HepG2 (cell line): ENCODE results near the gene IQUB. TPM values are rescaled to one million over a fixed set of nuclear protein-coding genes. Genes with fewer than 3 reads are reported as not detected.

Experiments used
- ATAC-seq: fragments of 200-7000 bp; cut with Tn5 transposase; 3 replicates; pipeline ENCODE4 v1.9.1; 2020; ENCODE audit warnings: mild to moderate bottlenecking, moderate library complexity
- BruUV-seq: library from RNA; stranded (reverse); fragments of 400-500 nt; replicated peaks from 2 replicates; lab custom pipeline; 2021; lab: Mats Ljungman, UMichigan
- CTCF ChIA-PET: fragments of 300-600 bp; formaldehyde crosslinking; extraction: SDS; loops from one replicate; lab custom pipeline; 2021; ENCODE audit warnings: low total read pairs, inconsistent platforms, low intra/inter-chr PET ratio; lab: Yijun Ruan, JAX
- POLR2A ChIA-PET: fragments of 350-600 bp; sonication (Branson Sonifier 250); formaldehyde crosslinking; loops from one replicate; lab custom pipeline; 2020; ENCODE audit warnings: antibody characterized with exemption, inconsistent platforms; lab: Yijun Ruan, JAX
- DNase-seq: peaks from one replicate; pipeline ENCODE4 v3.0.0-alpha.2; 2015; ENCODE audit warnings: low spot score
- FAIRE-seq: peaks from 3 replicates; lab custom pipeline; 2011; peaks lifted over from hg19 to GRCh38; lab: Jason Lieb, UNC
- H2AFZ ChIP-seq: one replicate; pipeline ENCODE4 v1.6.1; 2011; ENCODE audit warnings: low read length, inconsistent platforms
- H3K27ac ChIP-seq: fragments of 300-600 bp; 3 replicates; pipeline ENCODE4 v1.8.0; 2011; ENCODE audit warnings: mixed run types, mild to moderate bottlenecking, mixed read lengths, low read length, inconsistent platforms; ENCODE audit not compliant: insufficient read depth; ENCODE audit errors: extremely low read length
- H3K27me3 ChIP-seq, 2 experiments: fragments of 200-600 bp in 1 of 2; 2 replicates in 1 of 2; 3 replicates in 1 of 2; pipeline versions ENCODE4 v1.6.0 to v1.8.0; 2011; ENCODE audit warnings: low read length in 2 of 2, mild to moderate bottlenecking in 2 of 2, moderate library complexity in 2 of 2, inconsistent platforms in 1 of 2; ENCODE audit not compliant: insufficient read depth in 2 of 2, control insufficient read depth in 1 of 2
- H3K36me3 ChIP-seq, 2 experiments: fragments of 200-600 bp in 1 of 2; replicated peaks in 1 of 2; 2 replicates in 1 of 2; 3 replicates in 1 of 2; pipeline versions ENCODE4 v1.5.1 to v1.8.0; 2011; ENCODE audit warnings: low read length in 2 of 2, inconsistent platforms in 1 of 2; ENCODE audit not compliant: insufficient read depth in 2 of 2, control insufficient read depth in 1 of 2
- H3K4me1 ChIP-seq: 2 replicates; pipeline ENCODE4 v1.5.1; 2012; ENCODE audit warnings: low read length, inconsistent platforms; ENCODE audit not compliant: insufficient read depth
- H3K4me2 ChIP-seq: 2 replicates; pipeline ENCODE4 v1.6.0; 2011; ENCODE audit warnings: low read depth, low read length, inconsistent platforms
- H3K4me3 ChIP-seq, 3 experiments: fragments of 200-600 bp in 1 of 3; sonication (generic), shearing (Covaris generic) in 1 of 3; replicated peaks in 1 of 3; 2 replicates each; pipeline ENCODE4 v1.5.1; 2011 to 2016; ENCODE audit warnings: low read length in 3 of 3, inconsistent platforms in 2 of 3, low read depth in 2 of 3, mild to moderate bottlenecking in 2 of 3, control low read depth in 1 of 3, mixed read lengths in 1 of 3; ENCODE audit not compliant: insufficient read depth in 1 of 3
- H3K79me2 ChIP-seq: one replicate; pipeline ENCODE4 v1.6.1; 2011; ENCODE audit warnings: low read length, inconsistent platforms; ENCODE audit not compliant: insufficient read depth
- H3K9ac ChIP-seq: 2 replicates; pipeline ENCODE4 v1.6.0; 2011; ENCODE audit warnings: mild to moderate bottlenecking, low read depth, low read length, inconsistent platforms; ENCODE audit not compliant: insufficient read depth
- H3K9me3 ChIP-seq: 2 replicates; pipeline ENCODE4 v1.5.1; 2012; ENCODE audit warnings: mild to moderate bottlenecking, low read length
- H4K20me1 ChIP-seq: 2 replicates; pipeline ENCODE4 v1.6.0; 2011; ENCODE audit warnings: inconsistent platforms, mild to moderate bottlenecking, low read length, moderate library complexity; ENCODE audit not compliant: insufficient read depth
- AHR ChIP-seq: IDR thresholded peaks from 2 replicates; pipeline ENCODE4 v1.6.1; 2018; ENCODE audit warnings: missing genetic modification reagents, missing compliant biosample characterization
- ATM ChIP-seq: fragments of 450-650 bp; IDR thresholded peaks from 2 replicates; pipeline ENCODE4 v1.7.1; 2017; ENCODE audit warnings: mild to moderate bottlenecking, borderline replicate concordance
- KAT2B ChIP-seq: fragments of 150-350 bp; IDR thresholded peaks from 2 replicates; pipeline ENCODE4 v1.6.1; 2014; ENCODE audit warnings: low read depth, low read length, borderline replicate concordance
- LCORL ChIP-seq, 2 experiments: fragments of 450-650 bp in 1 of 2; sonication (generic) in 1 of 2; formaldehyde crosslinking in 1 of 2; IDR thresholded peaks; 2 replicates each; pipeline versions ENCODE4 v1.5.0 to v1.6.1; 2017 to 2020; ENCODE audit warnings: antibody characterized with exemption in 1 of 2, missing genetic modification reagents in 1 of 2
- PITX1 ChIP-seq: sonication (generic); formaldehyde crosslinking; IDR thresholded peaks from 2 replicates; pipeline ENCODE4 v1.5.1; 2020; ENCODE audit warnings: mild to moderate bottlenecking, missing genetic modification reagents
- SMC3 ChIP-seq: IDR thresholded peaks from 2 replicates; pipeline ENCODE4 v1.6.1; 2011; ENCODE audit warnings: low read length, improper control_type of control experiment
- SMYD3 ChIP-seq: sonication (generic); formaldehyde crosslinking; IDR thresholded peaks from 2 replicates; pipeline ENCODE4 v1.8.1; 2023; ENCODE audit warnings: mild to moderate bottlenecking, missing genetic modification reagents
- STAG1 ChIP-seq: sonication (generic); formaldehyde crosslinking; IDR thresholded peaks from 2 replicates; pipeline ENCODE4 v1.4.0; 2020; ENCODE audit warnings: missing genetic modification reagents
- ZNF17 ChIP-seq: sonication (generic); formaldehyde crosslinking; IDR thresholded peaks from 2 replicates; pipeline ENCODE4 v1.5.0; 2020; ENCODE audit warnings: mild to moderate bottlenecking, missing genetic modification reagents
- ZNF234 ChIP-seq: sonication (generic); formaldehyde crosslinking; conservative IDR thresholded peaks from 2 replicates; pipeline ENCODE4 v1.5.1; 2020; ENCODE audit warnings: mild to moderate bottlenecking, missing genetic modification reagents
- ZNF451 ChIP-seq: sonication (generic); formaldehyde crosslinking; IDR thresholded peaks from 2 replicates; pipeline ENCODE4 v1.5.0; 2020; ENCODE audit warnings: mild to moderate bottlenecking, missing genetic modification reagents
- ZNF569 ChIP-seq: sonication (generic); formaldehyde crosslinking; IDR thresholded peaks from 2 replicates; pipeline ENCODE4 v1.5.0; 2020; ENCODE audit warnings: mild to moderate bottlenecking, missing genetic modification reagents, moderate library complexity, borderline replicate concordance
- ZNF570 ChIP-seq: sonication (generic); formaldehyde crosslinking; IDR thresholded peaks from 2 replicates; pipeline ENCODE4 v1.4.0; 2020; ENCODE audit warnings: mild to moderate bottlenecking, missing genetic modification reagents, borderline replicate concordance
- ZNF577 ChIP-seq: sonication (generic); formaldehyde crosslinking; IDR thresholded peaks from 2 replicates; pipeline ENCODE4 v1.4.0; 2020; ENCODE audit warnings: mild to moderate bottlenecking, low read depth, missing genetic modification reagents, borderline replicate concordance
- ZNF589 ChIP-seq: sonication (generic); formaldehyde crosslinking; conservative IDR thresholded peaks from 2 replicates; pipeline ENCODE4 v1.8.0; 2022; ENCODE audit warnings: mild to moderate bottlenecking, moderate library complexity, missing genetic modification reagents
- ZNF704 ChIP-seq: sonication (generic); formaldehyde crosslinking; IDR thresholded peaks from 2 replicates; pipeline ENCODE4 v1.8.1; 2023; ENCODE audit warnings: mild to moderate bottlenecking, inconsistent platforms, moderate library complexity, missing genetic modification reagents, borderline replicate concordance
- WGBS: methylation state at CpG from one replicate; pipeline ENCODE4 v1.1.6; 2017; ENCODE audit warnings: low lambda C conversion rate; 5-methylcytosine and 5-hydroxymethylcytosine counted together
- in situ Hi-C: cut with HindIII; loops from 2 replicates; pipeline ENCODE4 v1.10.0; 2017; ENCODE audit warnings: low pct_unique_long_range_greater_than_20kb; ENCODE audit not compliant: extremely low pct_ligation_motif_present
- intact Hi-C: fragments of 100-400 bp; cut with micrococcal nuclease; formaldehyde crosslinking; loops from one replicate; pipeline ENCODE4 v1.10.0; 2022; ENCODE audit not compliant: unreplicated experiment
- polyA plus RNA-seq, 8 experiments: library from polyadenylated mRNA; depleted of rRNA in 3 of 8; stranded (reverse) in 7 of 8; unstranded in 1 of 8; fragments of >200 nt; fragmentation: Illumina TruSeq in 4 of 8; extraction: Trizol in 4 of 8; gene quantifications; 2 replicates each; pipeline versions ENCODE4 v1.2.1 to v1.2.3, GENCODE V29; 2011 to 2016; ENCODE audit warnings: low read depth in 4 of 8, missing spikeins in 1 of 8, mixed read lengths in 1 of 8; ENCODE audit not compliant: insufficient read depth in 1 of 8
- total RNA-seq, 5 experiments: library from RNA; depleted of rRNA; stranded (reverse); fragments of >200 nt; fragmentation: Illumina TruSeq; extraction: Trizol; gene quantifications; 2 replicates each; pipeline ENCODE4 v1.2.3, GENCODE V29; 2016; ENCODE audit warnings: low read depth in 1 of 5
- TF ChIP-seq, protein P1 (sequence below): sonication (generic); formaldehyde crosslinking; IDR thresholded peaks from 2 replicates; pipeline ENCODE4 v1.8.1; 2023; ENCODE audit warnings: mild to moderate bottlenecking, missing genetic modification reagents, borderline replicate concordance
- TF ChIP-seq, protein P2 (sequence below): sonication (generic); formaldehyde crosslinking; IDR thresholded peaks from 2 replicates; pipeline ENCODE4 v1.5.0; 2020; ENCODE audit warnings: missing genetic modification reagents, mild to moderate bottlenecking, borderline replicate concordance
- TF ChIP-seq, protein P3 (sequence below): sonication (generic); formaldehyde crosslinking; IDR thresholded peaks from 2 replicates; pipeline ENCODE4 v1.5.0; 2020; ENCODE audit warnings: mild to moderate bottlenecking, missing genetic modification reagents, moderate library complexity

IQUB gene
- total and polyA plus RNA-seq, 2 of the 13 experiments (the other 11 are each of a cell fraction or from before 2014, with no cell fraction given) = 0.07 TPM; not detected in 1

- H3K9ac ChIP-seq = no peak overlapping the region
- POLR2A ChIA-PET = no interaction called here
- no peaks in the 10 kb centered on the region for H4K20me1 ChIP-seq
- no peak overlapping the region for H2AFZ ChIP-seq
- BruUV-seq = no TSS peak
- no peaks in the 10 kb centered on the region for H3K9me3 ChIP-seq
- no peak overlapping the region for H3K4me3 ChIP-seq
- in situ Hi-C loops = loop anchor here (5.0 kb wide), 1 partner anchor 43 kb away; no protein-coding TSS in a partner anchor
- intact Hi-C loops = loop anchor here (1.0 to 10.0 kb wide), 3 partner anchors 43 to 378 kb away; no protein-coding TSS in a partner anchor
- no peak for ATAC-seq
- CTCF ChIA-PET = interaction anchor here (1.2 to 2.9 kb wide), 2 partner anchors 42 to 371 kb away, joined by 3 to 28 read pairs; partner anchors contain the start of gene IQUB
- H3K36me3 ChIP-seq = no peaks in the 10 kb centered on the region
- no peak overlapping the region for H3K27ac ChIP-seq
- no peak overlapping the region for H3K4me2 ChIP-seq
- WGBS = under 1% methylated on average over 3 of the region's 3 CpGs
- no peaks in the 10 kb centered on the region for H3K79me2 ChIP-seq
- no peak for FAIRE-seq
- no peaks in the 10 kb centered on the region for H3K4me1 ChIP-seq
- H3K27me3 ChIP-seq = no peaks in the 10 kb centered on the region
- peak; percentile 27 for DNase-seq
- TF ChIP-seq, protein P1, sequence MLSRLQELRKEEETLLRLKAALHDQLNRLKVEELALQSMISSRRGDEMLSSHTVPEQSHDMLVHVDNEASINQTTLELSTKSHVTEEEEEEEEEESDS (CRISPR knock-in tag) = no peak
- TF ChIP-seq, protein P2, sequence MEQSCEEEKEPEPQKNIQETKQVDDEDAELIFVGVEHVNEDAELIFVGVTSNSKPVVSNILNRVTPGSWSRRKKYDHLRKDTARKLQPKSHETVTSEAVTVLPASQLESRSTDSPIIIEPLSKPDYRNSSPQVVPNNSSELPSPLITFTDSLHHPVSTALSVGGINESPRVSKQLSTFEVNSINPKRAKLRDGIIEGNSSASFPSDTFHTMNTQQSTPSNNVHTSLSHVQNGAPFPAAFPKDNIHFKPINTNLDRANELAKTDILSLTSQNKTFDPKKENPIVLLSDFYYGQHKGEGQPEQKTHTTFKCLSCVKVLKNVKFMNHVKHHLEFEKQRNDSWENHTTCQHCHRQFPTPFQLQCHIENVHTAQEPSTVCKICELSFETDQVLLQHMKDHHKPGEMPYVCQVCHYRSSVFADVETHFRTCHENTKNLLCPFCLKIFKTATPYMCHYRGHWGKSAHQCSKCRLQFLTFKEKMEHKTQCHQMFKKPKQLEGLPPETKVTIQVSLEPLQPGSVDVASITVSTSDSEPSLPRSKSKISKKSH = no peak
- TF ChIP-seq KAT2B = no peak
- no peak for TF ChIP-seq ZNF17 (CRISPR knock-in tag)
- peak; percentile 35; the same call in 1 of the 2 replicates for TF ChIP-seq SMC3
- no peak for TF ChIP-seq PITX1 (CRISPR knock-in tag)
- TF ChIP-seq STAG1 (CRISPR knock-in tag) = peak; percentile 65
- no peak for TF ChIP-seq ATM
- TF ChIP-seq ZNF569 = no peak
- TF ChIP-seq AHR (CRISPR knock-in tag) = no peak
- TF ChIP-seq ZNF577 = no peak
- no peak for TF ChIP-seq ZNF451 (CRISPR knock-in tag)
- TF ChIP-seq, protein P3, sequence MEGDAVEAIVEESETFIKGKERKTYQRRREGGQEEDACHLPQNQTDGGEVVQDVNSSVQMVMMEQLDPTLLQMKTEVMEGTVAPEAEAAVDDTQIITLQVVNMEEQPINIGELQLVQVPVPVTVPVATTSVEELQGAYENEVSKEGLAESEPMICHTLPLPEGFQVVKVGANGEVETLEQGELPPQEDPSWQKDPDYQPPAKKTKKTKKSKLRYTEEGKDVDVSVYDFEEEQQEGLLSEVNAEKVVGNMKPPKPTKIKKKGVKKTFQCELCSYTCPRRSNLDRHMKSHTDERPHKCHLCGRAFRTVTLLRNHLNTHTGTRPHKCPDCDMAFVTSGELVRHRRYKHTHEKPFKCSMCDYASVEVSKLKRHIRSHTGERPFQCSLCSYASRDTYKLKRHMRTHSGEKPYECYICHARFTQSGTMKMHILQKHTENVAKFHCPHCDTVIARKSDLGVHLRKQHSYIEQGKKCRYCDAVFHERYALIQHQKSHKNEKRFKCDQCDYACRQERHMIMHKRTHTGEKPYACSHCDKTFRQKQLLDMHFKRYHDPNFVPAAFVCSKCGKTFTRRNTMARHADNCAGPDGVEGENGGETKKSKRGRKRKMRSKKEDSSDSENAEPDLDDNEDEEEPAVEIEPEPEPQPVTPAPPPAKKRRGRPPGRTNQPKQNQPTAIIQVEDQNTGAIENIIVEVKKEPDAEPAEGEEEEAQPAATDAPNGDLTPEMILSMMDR (CRISPR knock-in tag) = peak; percentile 56
- no peak for TF ChIP-seq SMYD3 (CRISPR knock-in tag)
- no peak for TF ChIP-seq ZNF589 (CRISPR knock-in tag)
- no peak for TF ChIP-seq ZNF704 (CRISPR knock-in tag)
- no peak for TF ChIP-seq LCORL (IDR thresholded peaks at IDR 0.05)
- no peak for TF ChIP-seq LCORL (CRISPR knock-in tag; IDR thresholded peaks at IDR 0.05)
- no peak for TF ChIP-seq ZNF234
- TF ChIP-seq ZNF570 (CRISPR knock-in tag) = no peak
These were observed 40.1 kb downstream of the IQUB start for GRCh38 chr7:123494193-123494796.
